Measurements from ENCODE around the gene RNF224. TPM values are rescaled to one million over a fixed set of nuclear protein-coding genes. Genes with fewer than 3 reads are reported as not detected.

The RNF224 gene
- total and polyA plus RNA-seq, 10 of the 15 experiments (the other 5 are each of a cell fraction or from before 2014, with no cell fraction given), result not detected

GRCh38 chr9:137190315-137190856 lies 36.9 kb upstream of the RNF224 start:
- 83% methylated on average over 6 of the region's 9 CpGs for WGBS (ENCODE audit: insufficient coverage, insufficient replicate concordance, low lambda C conversion rate, missing lambda C conversion rate)
- in situ Hi-C loops (cut with MboI), result no loop called here

More at GRCh38 chr9:137190315-137190856, 36.9 kb upstream of the RNF224 start:
- H3K27me3 ChIP-seq (replicated peaks in 1 of 2; ENCODE audit: control insufficient read depth in 2 of 2, insufficient read depth in 2 of 2, low read length in 1 of 2), result no peaks in the 10 kb centered on the region
- ATAC-seq (no peak), DNase-seq (ENCODE audit: low read depth, low spot score) (no peak), FAIRE-seq (no peak)
- intact Hi-C loops (cut with micrococcal nuclease; ENCODE audit: unreplicated experiment), result no loop called here
- H3K9me3 ChIP-seq (replicated peaks; ENCODE audit: control insufficient read depth, insufficient read depth, low read length), result no peaks in the 10 kb centered on the region
- ChIA-PET CTCF (interaction anchor here (0.6 to 2.7 kb wide), 7 partner anchors 14 to 123 kb away, joined by 3 to 21 read pairs (median 7); partner anchors contain the start of gene RNF224), RAD21 (ENCODE audit: unreplicated experiment) (interaction anchor here (0.6 to 1.1 kb wide), 2 partner anchors 33 to 76 kb away, joined by 3 read pairs; partner anchors contain the start of gene DPP7), SMC1A (ENCODE audit: uncharacterized antibody, unreplicated experiment) (interaction anchor here (1.2 to 2.2 kb wide), 3 partner anchors 8 to 62 kb away, joined by 3 to 9 read pairs (median 7); no protein-coding TSS in a partner anchor), POLR2A (interaction anchor here (1.8 to 4.6 kb wide), 4 partner anchors 11 to 47 kb away, joined by 7 to 22 read pairs (median 9); partner anchors contain the start of genes CYSRT1, RNF208 and TPRN)
- H3K27ac ChIP-seq (ENCODE audit: control insufficient read depth, insufficient read depth), result no peak overlapping the region
- H4K20me1 ChIP-seq (ENCODE audit: control insufficient read depth, insufficient read depth), result peaks cover 7% of the 10 kb centered on the region; the same call in 1 of the 2 replicates
- H3K4me2 ChIP-seq (ENCODE audit: control insufficient read depth, insufficient read depth), result peak overlapping the region; percentile 93; the same call in 1 of the 2 replicates
- H3K4me3 ChIP-seq, result 0 out of 2 replicates have a peak overlapping the region, but pooled peaks have one; percentile 99
- TF ChIP-seq ZNF217 (IDR thresholded peaks at IDR 0.05), result no peak
- no peak for TF ChIP-seq NRF1 (conservative IDR thresholded peaks at IDR 0.05; ENCODE audit: low read depth, low read length)
- TF ChIP-seq NKRF (conservative IDR thresholded peaks at IDR 0.05), result no peak
- peak in 1 of 3 experiments; percentile 7; a peak in 1 of 6 replicates for TF ChIP-seq CTCF (IDR thresholded peaks at IDR 0.05 in 2 of 3, conservative IDR thresholded peaks at IDR 0.05 in 1 of 3; ENCODE audit: control insufficient read depth in 2 of 3, extremely low read depth in 1 of 3, insufficient read depth in 1 of 3, low read depth in 3 of 3, low read length in 3 of 3)
- H3K79me2 ChIP-seq (ENCODE audit: control insufficient read depth, insufficient read depth, low read length), result peaks cover 35% of the 10 kb centered on the region
- no peak overlapping the region for H3K9ac ChIP-seq (ENCODE audit: control insufficient read depth, insufficient read depth, low read length)
- BruUV-seq (replicated peaks), result no TSS peak
- H2AFZ ChIP-seq (ENCODE audit: control insufficient read depth, low read depth, low read length), result no peak overlapping the region
- peaks cover 0 to 7% of the 10 kb centered on the region in 2 experiments; a peak in 3 of 4 replicates for H3K36me3 ChIP-seq (ENCODE audit: control insufficient read depth in 2 of 2, insufficient read depth in 2 of 2, low read length in 1 of 2)
- H3K4me1 ChIP-seq (ENCODE audit: control insufficient read depth, insufficient read depth, low read length), result peaks cover 22% of the 10 kb centered on the region

All from GM12878 (cell line).